OCI-LY1 (cell line): ENCODE data around the gene FEM1C.

Experiments
- H2AFZ ChIP-seq: fragments of 200-600 bp; sonication (generic), shearing (Covaris generic); 2 replicates; pipeline ENCODE4 v1.6.0; 2014; ENCODE audit warnings: antibody characterized with exemption, mild to moderate bottlenecking, low read length
- H3F3A ChIP-seq: fragments of 200-600 bp; sonication (generic), shearing (Covaris generic); 2 replicates; pipeline ENCODE4 v1.6.0; 2014; ENCODE audit warnings: mild to moderate bottlenecking, antibody characterized with exemption, low read length, moderate library complexity; ENCODE audit not compliant: insufficient read depth
- H3K27ac ChIP-seq: fragments of 200-600 bp; sonication (generic); 2 replicates; pipeline ENCODE4 v1.5.1; 2014; ENCODE audit warnings: low read length, mixed run types, mild to moderate bottlenecking, low read depth; ENCODE audit not compliant: poor library complexity, severe bottlenecking
- H3K27me3 ChIP-seq: fragments of 200-600 bp; sonication (generic); 2 replicates; pipeline ENCODE4 v1.6.0; 2014; ENCODE audit warnings: antibody characterized with exemption, mild to moderate bottlenecking, low read length, moderate library complexity; ENCODE audit not compliant: insufficient read depth
- H3K36me3 ChIP-seq: fragments of 200-600 bp; sonication (generic); 2 replicates; pipeline ENCODE4 v1.6.1; 2014; ENCODE audit warnings: mild to moderate bottlenecking, antibody characterized with exemption, low read length, moderate library complexity, mixed read lengths; ENCODE audit not compliant: insufficient read depth
- H3K4me1 ChIP-seq: fragments of 200-600 bp; sonication (generic); 2 replicates; pipeline ENCODE4 v1.5.1; 2014; ENCODE audit warnings: mild to moderate bottlenecking, low read length, moderate library complexity; ENCODE audit not compliant: insufficient read depth, severe bottlenecking
- H3K4me2 ChIP-seq: fragments of 200-600 bp; sonication (generic), shearing (Covaris generic); 2 replicates; pipeline ENCODE4 v1.6.1; 2014; ENCODE audit warnings: low read length
- H3K4me3 ChIP-seq: fragments of 200-600 bp; sonication (generic); 2 replicates; pipeline ENCODE4 v1.5.1; 2014; ENCODE audit warnings: low read length, low read depth, mild to moderate bottlenecking, mixed read lengths; ENCODE audit not compliant: poor library complexity, severe bottlenecking
- H3K79me2 ChIP-seq: fragments of 200-600 bp; shearing (Covaris generic); 2 replicates; pipeline ENCODE4 v1.6.1; 2016; ENCODE audit warnings: mixed run types, low read length, mixed read lengths; ENCODE audit not compliant: insufficient read depth
- H3K9ac ChIP-seq: fragments of 200-600 bp; sonication (generic), shearing (Covaris generic); 2 replicates; pipeline ENCODE4 v1.6.1; 2014; ENCODE audit warnings: mild to moderate bottlenecking, low read length, mixed read lengths
- H3K9me2 ChIP-seq: fragments of 200-600 bp; sonication (generic), shearing (Covaris generic); 2 replicates; pipeline ENCODE4 v1.6.1; 2014; ENCODE audit warnings: low read depth, mild to moderate bottlenecking, low read length, mixed read lengths
- H3K9me3 ChIP-seq: fragments of 200-600 bp; shearing (Covaris generic); 2 replicates; pipeline ENCODE4 v1.6.1; 2014; ENCODE audit warnings: low read length, mixed read lengths
- H4K20me1 ChIP-seq: fragments of 200-600 bp; sonication (generic), shearing (Covaris generic); 2 replicates; pipeline ENCODE4 v1.6.0; 2016; ENCODE audit warnings: mild to moderate bottlenecking, low read length; ENCODE audit not compliant: insufficient read depth
- EZH2 ChIP-seq: fragments of 200-600 bp; sonication (generic), shearing (Covaris generic); IDR thresholded peaks from 2 replicates; pipeline ENCODE4 v1.8.0; 2017; ENCODE audit warnings: borderline replicate concordance, mixed run types, mild to moderate bottlenecking, antibody characterized with exemption, low read length, moderate library complexity, mixed read lengths
- TF ChIP-seq, protein P1 (sequence below): fragments of 200-600 bp; sonication (generic), shearing (Covaris generic); IDR thresholded peaks from 2 replicates; pipeline ENCODE4 v1.5.1; 2017; ENCODE audit warnings: mild to moderate bottlenecking, antibody characterized with exemption, low read length, moderate library complexity, mixed read lengths

Gene FEM1C

DNA sequence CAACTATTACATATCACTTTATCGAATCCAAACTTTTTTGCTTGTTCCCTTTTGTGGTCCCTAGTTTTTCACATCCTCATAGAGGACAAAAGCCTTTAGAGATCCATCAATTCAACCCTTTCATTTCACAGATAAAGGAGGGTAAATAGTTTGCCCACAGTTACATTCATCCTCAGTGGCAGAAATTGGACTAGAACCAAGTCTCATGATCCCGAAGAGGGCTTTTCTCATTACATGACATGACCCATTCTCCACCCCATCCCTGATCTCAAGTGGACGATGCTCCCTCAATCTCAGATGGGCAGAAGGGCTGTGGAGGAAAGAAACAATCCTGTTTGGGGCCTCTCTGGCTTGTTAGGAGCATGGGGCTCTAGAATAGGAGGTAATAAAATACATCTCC, 34.6 kb upstream of the FEM1C start:
- no peak overlapping the region for H3K9ac ChIP-seq
- no peaks in the 10 kb centered on the region for H3K36me3 ChIP-seq
- no peak overlapping the region for H2AFZ ChIP-seq
- no peaks in the 10 kb centered on the region for H3K27me3 ChIP-seq
- H3K4me3 ChIP-seq = no peak overlapping the region
- no peaks in the 10 kb centered on the region for H4K20me1 ChIP-seq
- H3K79me2 ChIP-seq = no peaks in the 10 kb centered on the region
- no peaks in the 10 kb centered on the region for H3K9me3 ChIP-seq
- TF ChIP-seq, protein P1, sequence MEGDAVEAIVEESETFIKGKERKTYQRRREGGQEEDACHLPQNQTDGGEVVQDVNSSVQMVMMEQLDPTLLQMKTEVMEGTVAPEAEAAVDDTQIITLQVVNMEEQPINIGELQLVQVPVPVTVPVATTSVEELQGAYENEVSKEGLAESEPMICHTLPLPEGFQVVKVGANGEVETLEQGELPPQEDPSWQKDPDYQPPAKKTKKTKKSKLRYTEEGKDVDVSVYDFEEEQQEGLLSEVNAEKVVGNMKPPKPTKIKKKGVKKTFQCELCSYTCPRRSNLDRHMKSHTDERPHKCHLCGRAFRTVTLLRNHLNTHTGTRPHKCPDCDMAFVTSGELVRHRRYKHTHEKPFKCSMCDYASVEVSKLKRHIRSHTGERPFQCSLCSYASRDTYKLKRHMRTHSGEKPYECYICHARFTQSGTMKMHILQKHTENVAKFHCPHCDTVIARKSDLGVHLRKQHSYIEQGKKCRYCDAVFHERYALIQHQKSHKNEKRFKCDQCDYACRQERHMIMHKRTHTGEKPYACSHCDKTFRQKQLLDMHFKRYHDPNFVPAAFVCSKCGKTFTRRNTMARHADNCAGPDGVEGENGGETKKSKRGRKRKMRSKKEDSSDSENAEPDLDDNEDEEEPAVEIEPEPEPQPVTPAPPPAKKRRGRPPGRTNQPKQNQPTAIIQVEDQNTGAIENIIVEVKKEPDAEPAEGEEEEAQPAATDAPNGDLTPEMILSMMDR = no peak
- TF ChIP-seq EZH2 = no peak
- H3K4me2 ChIP-seq = no peak overlapping the region
- no peaks in the 10 kb centered on the region for H3F3A ChIP-seq
- no peak overlapping the region for H3K27ac ChIP-seq
- H3K9me2 ChIP-seq = no peaks in the 10 kb centered on the region
- no peaks in the 10 kb centered on the region for H3K4me1 ChIP-seq

DNA sequence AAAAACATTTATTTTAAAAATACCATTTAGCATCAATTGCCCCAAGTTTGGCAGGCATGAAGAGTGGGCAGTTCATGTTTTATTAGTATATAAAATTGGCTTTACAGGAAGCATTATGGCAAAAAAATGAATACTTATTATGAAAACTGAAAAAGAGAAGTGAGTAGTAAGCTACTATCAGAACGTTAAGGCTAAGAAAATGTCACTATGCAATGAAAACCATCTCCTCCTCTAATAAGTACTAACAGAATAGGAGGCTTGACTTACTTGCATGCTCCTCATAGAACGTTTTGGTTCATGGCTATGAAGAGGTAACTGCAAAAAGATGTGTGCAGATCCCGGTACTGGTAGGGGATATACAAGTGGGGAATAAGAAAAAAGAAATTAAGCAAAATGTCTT, 34.1 kb upstream of the FEM1C start:
- Histone ChIP-seq H3K9me3 (no peaks in the 10 kb centered on the region), H4K20me1 (no peaks in the 10 kb centered on the region), H3K9ac (no peak overlapping the region), H3K4me2 (no peak overlapping the region), H3K27me3 (no peaks in the 10 kb centered on the region), H3K27ac (no peak overlapping the region), H2AFZ (no peak overlapping the region), H3F3A (no peaks in the 10 kb centered on the region), H3K79me2 (no peaks in the 10 kb centered on the region), H3K36me3 (no peaks in the 10 kb centered on the region), H3K4me1 (no peaks in the 10 kb centered on the region), H3K4me3 (no peak overlapping the region), H3K9me2 (no peaks in the 10 kb centered on the region)
- TF ChIP-seq, protein P1 = no peak
- TF ChIP-seq EZH2 = no peak

DNA sequence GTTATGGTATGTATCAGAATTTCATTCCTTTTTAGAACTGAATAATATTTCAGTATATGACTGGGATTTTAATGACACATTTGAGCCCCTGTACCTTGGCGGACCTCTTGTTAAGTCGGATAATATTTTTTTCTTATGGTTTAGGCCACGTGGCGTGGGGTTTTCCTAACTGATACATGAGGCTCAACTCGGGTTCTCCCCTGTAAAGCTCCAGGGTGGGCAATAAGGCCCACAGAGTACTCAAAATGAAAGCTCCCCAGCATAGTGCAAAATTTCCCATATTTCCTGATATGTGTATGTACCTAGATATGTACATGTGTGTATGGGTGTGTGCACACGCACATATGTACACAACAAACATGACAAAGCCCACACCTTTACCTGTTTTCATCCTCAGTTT, 33.2 kb upstream of the FEM1C start:
- no peaks in the 10 kb centered on the region for H3K4me1 ChIP-seq
- TF ChIP-seq, protein P1 = no peak
- TF ChIP-seq EZH2 = no peak

More for the DNA sequence above, 33.2 kb upstream of the FEM1C start:
- H3K4me2 ChIP-seq = no peak overlapping the region
- H2AFZ ChIP-seq = no peak overlapping the region
- H3K9me2 ChIP-seq = no peaks in the 10 kb centered on the region
- no peaks in the 10 kb centered on the region for H3K36me3 ChIP-seq
- no peaks in the 10 kb centered on the region for H3K27me3 ChIP-seq
- H3K4me3 ChIP-seq = no peak overlapping the region
- no peaks in the 10 kb centered on the region for H3F3A ChIP-seq
- no peaks in the 10 kb centered on the region for H4K20me1 ChIP-seq
- H3K9ac ChIP-seq = no peak overlapping the region
- H3K79me2 ChIP-seq = no peaks in the 10 kb centered on the region
- H3K27ac ChIP-seq = no peak overlapping the region
- H3K9me3 ChIP-seq = no peaks in the 10 kb centered on the region
